ENCODE data around the gene CDH23.

The CDH23 gene

GRCh38 chr10:71492872-71493271 is 96.2 kb downstream of the CDH23 start:
- DNase-seq: no peak

GRCh38 chr10:71493741-71494140 is 97.0 kb downstream of the CDH23 start:
- no peak for DNase-seq

- no peak for DNase-seq
Measured at GRCh38 chr10:71494476-71494875, 97.8 kb downstream of the CDH23 start.

- DNase-seq: no peak
Measured at GRCh38 chr10:71494980-71495381, 98.3 kb downstream of the CDH23 start.

- DNase-seq: no peak
Measured at GRCh38 chr10:71496927-71497762, 100.4 kb downstream of the CDH23 start.

GRCh38 chr10:71497763-71498326 is 101.1 kb downstream of the CDH23 start:
- DNase-seq: no peak

- DNase-seq: no peak
Measured at GRCh38 chr10:71501402-71501801, 104.7 kb downstream of the CDH23 start.

GRCh38 chr10:71502190-71502589 is 105.5 kb downstream of the CDH23 start:
- no peak for DNase-seq

- no peak for DNase-seq
Measured at GRCh38 chr10:71502851-71503250, 106.1 kb downstream of the CDH23 start.

GRCh38 chr10:71504168-71504567 is 107.4 kb downstream of the CDH23 start:
- no peak for DNase-seq

- DNase-seq: no peak
Measured at GRCh38 chr10:71504570-71504969, 107.8 kb downstream of the CDH23 start.

GRCh38 chr10:71505862-71506261 is 109.1 kb downstream of the CDH23 start:
- no peak for DNase-seq

- DNase-seq: no peak
Measured at GRCh38 chr10:71509444-71509843, 112.7 kb downstream of the CDH23 start.

- DNase-seq: no peak
Measured at GRCh38 chr10:71511206-71511605, 114.5 kb downstream of the CDH23 start.

GRCh38 chr10:71512312-71512711 is 115.6 kb downstream of the CDH23 start:
- no peak for DNase-seq

GRCh38 chr10:71512761-71513539 is 116.2 kb downstream of the CDH23 start:
- DNase-seq: no peak

- DNase-seq: no peak
Measured at GRCh38 chr10:71513540-71513853, 116.8 kb downstream of the CDH23 start.

- DNase-seq: no peak
Measured at GRCh38 chr10:71513936-71514335, 117.2 kb downstream of the CDH23 start.

GRCh38 chr10:71515531-71516172 is 118.9 kb downstream of the CDH23 start:
- DNase-seq: no peak

GRCh38 chr10:71516890-71517289 is 120.2 kb downstream of the CDH23 start:
- no peak for DNase-seq

- DNase-seq: no peak
Measured at GRCh38 chr10:71517298-71518169, 120.8 kb downstream of the CDH23 start.

GRCh38 chr10:71520042-71520441 is 123.3 kb downstream of the CDH23 start:
- no peak for DNase-seq

All from bone marrow (tissue), 2 donors.